Vagina (tissue), 2 donors: ENCODE results near the gene HCN4.

Source experiments
- POLR2AphosphoS5 ChIP-seq, 2 donors: sonication (generic); formaldehyde crosslinking; IDR thresholded peaks; one replicate each; pipeline ENCODE4 v1.9.0; 2017; ENCODE audit warnings: antibody characterized with exemption in 2 of 2, mild to moderate bottlenecking in 2 of 2, low read depth in 1 of 2; ENCODE audit not compliant: insufficient read depth in 1 of 2
- TF ChIP-seq, protein P1 (sequence below), 3 experiments: fragments of 450-650 bp in 2 of 3; fragments of 200-600 bp in 1 of 3; sonication (generic) in 1 of 3; IDR thresholded peaks; one replicate each; pipeline ENCODE4 v1.5.1; 2017 to 2019; ENCODE audit warnings: antibody characterized with exemption in 3 of 3, mild to moderate bottlenecking in 2 of 3, moderate library complexity in 2 of 3

DNA sequence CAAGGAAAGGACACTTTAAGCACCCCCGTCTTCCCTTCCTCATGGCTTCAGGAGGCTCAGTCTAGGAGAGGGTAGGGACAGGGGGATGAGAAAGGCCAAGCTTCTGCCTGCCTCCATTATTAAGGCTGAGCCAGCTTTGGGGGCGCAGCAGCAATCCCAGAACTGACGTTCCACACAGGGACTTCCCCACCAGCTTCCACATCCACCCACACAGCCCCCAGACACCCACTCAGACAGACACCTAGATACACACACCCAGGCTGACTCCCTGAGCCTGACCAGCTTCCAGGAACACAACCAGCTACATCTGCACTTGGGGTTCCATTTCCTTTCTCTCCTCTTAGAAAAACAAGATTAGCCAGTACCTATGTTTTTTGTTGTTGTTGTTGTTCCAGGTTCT lies 4.7 kb downstream of the HCN4 start:
- TF ChIP-seq, protein P1, sequence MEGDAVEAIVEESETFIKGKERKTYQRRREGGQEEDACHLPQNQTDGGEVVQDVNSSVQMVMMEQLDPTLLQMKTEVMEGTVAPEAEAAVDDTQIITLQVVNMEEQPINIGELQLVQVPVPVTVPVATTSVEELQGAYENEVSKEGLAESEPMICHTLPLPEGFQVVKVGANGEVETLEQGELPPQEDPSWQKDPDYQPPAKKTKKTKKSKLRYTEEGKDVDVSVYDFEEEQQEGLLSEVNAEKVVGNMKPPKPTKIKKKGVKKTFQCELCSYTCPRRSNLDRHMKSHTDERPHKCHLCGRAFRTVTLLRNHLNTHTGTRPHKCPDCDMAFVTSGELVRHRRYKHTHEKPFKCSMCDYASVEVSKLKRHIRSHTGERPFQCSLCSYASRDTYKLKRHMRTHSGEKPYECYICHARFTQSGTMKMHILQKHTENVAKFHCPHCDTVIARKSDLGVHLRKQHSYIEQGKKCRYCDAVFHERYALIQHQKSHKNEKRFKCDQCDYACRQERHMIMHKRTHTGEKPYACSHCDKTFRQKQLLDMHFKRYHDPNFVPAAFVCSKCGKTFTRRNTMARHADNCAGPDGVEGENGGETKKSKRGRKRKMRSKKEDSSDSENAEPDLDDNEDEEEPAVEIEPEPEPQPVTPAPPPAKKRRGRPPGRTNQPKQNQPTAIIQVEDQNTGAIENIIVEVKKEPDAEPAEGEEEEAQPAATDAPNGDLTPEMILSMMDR (IDR thresholded peaks at IDR 0.05): no peak
- TF ChIP-seq POLR2AphosphoS5 (IDR thresholded peaks at IDR 0.05; ENCODE audit: insufficient read depth in 1 of 2, low read depth in 1 of 2): no peak
